ENCODE measurements around the gene LRCH1.

GRCh38 chr13:46735425-46735824 is 182.5 kb downstream of the LRCH1 start:
- no peak for TF ChIP-seq CTCF (IDR thresholded peaks at IDR 0.05)
- no peak for TF ChIP-seq NRF1 (IDR thresholded peaks at IDR 0.05; ENCODE audit: low read depth, low read length)
- no peak for TF ChIP-seq EZH2phosphoT487 (IDR thresholded peaks at IDR 0.05; ENCODE audit: borderline replicate concordance, low read depth)
- no peak for TF ChIP-seq SIN3A (IDR thresholded peaks at IDR 0.05; ENCODE audit: borderline replicate concordance, low read depth, low read length)
- TF ChIP-seq EP300 (IDR thresholded peaks at IDR 0.05; ENCODE audit: borderline replicate concordance in 1 of 2, low read depth in 1 of 2, low read length in 1 of 2): peak in 1 of 2 experiments; percentile 65; a peak in 2 of 4 replicates
- no peak for TF ChIP-seq USF2 (IDR thresholded peaks at IDR 0.05; ENCODE audit: borderline replicate concordance, low read depth, low read length)
- TF ChIP-seq FOXM1 (IDR thresholded peaks at IDR 0.05; ENCODE audit: low read depth): no peak

Measured in SK-N-SH (cell line).